ENCODE measurements around the gene CDK5.

The CDK5 gene

DNA sequence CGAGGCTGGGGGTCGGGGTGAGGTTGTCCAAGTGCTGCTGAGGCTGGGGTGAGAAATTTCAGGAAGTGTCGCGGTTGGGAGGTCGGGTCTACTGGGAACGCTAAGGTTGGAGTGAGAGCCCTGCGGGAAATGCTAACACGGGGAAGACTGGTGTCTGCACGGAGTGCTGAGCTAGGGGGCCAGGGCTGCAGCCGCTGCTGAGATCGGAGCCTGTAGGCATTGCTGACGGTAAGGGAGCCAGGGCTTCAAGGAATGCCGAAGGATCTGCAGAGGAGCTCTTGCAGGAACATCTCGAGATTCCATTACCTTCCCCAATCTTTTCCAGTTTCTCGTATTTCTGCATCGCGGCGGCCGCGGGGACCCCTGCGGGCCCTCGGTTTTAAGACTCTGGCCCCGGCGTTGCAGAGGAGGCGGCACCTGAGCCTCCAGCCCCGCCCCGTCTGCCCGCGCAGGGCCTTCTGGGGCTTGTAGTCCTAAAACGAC lies at the start of gene CDK5:
CDK5 (minus strand) TSS at position 392 of the 483 bp plus-strand sequence; CDS start at position 343, 49 bp downstream.
- DNase-seq (ENCODE audit: low spot score) = no peak

DNA sequence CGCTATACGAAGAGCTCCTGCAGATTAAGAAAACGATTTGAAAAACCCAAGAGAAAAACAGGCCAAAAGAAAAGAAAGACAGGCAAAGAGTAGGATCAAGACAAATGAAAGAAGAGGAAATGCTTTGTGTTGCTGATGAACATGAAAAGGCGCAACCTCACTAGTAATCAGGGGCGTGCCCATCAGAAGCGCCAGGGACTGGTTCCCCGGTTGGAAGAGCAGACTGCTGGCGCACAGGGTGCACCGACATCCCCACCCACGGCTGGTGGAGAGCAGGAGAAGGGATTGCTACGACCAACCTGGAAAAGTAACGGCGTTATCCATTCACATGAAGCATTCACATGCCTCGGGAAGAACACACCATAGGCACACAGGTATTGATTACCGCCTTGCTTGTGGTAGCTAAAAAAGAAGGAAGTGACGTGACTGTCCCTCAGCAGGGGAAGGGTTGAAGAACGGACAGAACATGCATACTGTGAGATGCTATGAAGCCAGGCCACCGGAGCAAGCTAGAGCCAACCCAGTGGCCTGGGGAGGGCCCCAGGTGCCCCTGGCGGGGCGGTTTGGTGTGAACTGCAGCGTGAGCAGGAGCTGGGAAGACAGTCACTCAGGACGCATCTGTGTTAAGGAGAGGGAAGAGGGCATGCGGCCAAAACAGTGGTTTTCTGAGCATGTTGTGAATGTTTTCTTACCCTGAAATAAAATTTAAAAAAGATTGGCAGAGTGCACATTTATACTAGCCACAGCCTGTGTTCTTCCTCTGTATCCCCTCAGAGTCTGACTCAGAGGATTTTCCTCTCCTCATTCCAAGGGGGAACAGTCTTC lies 46.9 kb upstream of the CDK5 start:
- DNase-seq (ENCODE audit: low spot score) = no peak

DNA sequence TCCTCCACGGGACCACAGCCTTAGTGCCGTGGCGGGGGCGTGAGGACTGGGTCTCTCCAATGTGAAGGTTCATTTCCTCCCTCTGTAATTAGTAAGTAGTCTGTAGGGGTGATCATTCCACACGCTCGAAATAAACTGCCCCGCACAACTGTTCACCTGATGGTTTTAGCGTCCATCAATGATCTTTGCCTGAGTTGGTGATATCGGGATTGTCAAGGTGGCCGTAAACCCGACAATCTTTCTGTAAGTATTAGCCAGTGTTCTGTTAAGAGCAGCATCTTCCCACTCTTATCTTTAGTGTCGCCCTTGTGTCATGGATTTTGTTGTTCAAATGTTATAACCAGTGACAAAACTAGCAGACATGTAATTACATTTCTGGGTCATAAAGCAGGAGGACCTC lies 46.3 kb upstream of the CDK5 start:
- no peak for DNase-seq (ENCODE audit: low spot score)

DNA sequence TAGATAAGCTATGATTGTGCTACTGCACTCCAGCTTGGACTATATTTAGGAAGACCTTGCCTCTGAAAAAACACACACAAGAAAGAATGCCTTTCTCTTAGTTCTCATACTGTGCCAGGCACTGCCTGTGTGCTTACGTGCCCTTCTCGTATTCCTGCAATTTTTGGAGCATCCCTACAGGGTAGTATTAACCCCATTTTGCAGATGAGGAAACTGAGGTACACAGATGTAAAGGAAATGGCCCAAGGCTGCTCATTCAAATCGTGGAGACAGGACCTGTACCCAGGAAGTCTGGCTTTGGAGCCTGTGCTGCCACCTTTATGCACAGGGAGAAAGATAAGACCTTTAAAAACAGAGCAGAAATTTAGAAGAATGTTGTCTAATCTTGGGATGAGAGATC lies 45.3 kb upstream of the CDK5 start:
- no peak for DNase-seq (ENCODE audit: low spot score)

DNA sequence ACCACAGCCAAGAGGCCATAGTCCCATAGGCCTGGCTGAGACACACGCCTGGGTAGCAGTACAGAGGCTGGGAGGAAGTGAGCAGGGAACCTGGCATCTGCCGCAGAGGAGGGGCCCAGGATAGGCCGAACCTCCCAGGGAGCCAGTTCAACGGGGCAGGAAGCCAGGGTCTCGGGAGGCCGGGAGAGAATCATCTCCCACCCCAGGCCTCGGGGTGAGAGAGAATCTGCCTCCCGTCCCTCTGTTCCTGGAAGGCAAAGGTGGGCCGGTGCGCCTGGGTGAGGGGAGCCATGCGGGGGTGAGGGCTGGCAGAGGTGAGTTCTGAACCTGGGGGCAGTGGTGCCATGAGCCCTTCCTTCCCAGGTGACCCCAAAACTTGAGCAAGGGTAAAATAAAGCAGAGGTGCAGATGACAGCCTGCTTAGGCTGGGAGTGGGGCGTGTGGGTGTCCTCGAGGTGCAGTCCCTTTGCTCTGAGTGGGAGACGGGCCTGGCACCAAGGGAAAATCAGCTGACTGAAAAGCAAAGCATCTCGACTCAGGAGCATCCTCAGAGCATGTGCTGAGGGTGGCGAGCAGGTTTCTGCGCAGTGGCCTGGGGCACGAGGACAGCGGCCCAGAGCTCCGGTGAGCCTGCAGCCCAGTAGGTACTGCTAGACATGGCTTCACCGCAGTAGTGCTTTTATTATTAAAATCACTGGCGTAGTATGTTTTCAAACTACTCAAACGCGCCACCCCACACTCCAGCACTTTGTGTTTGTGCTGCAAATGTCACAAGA lies 44.1 kb upstream of the CDK5 start:
- DNase-seq (ENCODE audit: low spot score) = no peak

DNA sequence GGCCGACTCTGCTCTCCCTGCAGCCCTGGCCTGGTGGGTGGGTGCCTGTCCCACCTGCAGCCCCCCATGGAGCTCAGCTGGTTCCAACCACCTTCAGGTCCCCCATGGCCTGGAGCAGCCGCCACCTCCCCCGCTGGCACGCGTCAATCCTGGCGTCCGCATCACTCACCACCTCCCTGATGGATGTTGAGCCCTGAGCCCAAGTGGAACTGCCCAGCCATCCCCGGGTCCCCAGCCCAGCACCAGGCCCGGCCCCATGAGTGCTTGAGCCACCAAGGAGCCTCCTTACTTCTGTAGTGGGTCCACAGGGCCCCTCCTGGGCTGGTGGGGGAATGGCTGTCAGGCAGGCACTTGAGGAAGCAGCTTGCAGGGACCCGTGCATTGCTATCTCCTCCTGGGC lies 43.2 kb upstream of the CDK5 start:
- no peak for DNase-seq (ENCODE audit: low spot score)

DNA sequence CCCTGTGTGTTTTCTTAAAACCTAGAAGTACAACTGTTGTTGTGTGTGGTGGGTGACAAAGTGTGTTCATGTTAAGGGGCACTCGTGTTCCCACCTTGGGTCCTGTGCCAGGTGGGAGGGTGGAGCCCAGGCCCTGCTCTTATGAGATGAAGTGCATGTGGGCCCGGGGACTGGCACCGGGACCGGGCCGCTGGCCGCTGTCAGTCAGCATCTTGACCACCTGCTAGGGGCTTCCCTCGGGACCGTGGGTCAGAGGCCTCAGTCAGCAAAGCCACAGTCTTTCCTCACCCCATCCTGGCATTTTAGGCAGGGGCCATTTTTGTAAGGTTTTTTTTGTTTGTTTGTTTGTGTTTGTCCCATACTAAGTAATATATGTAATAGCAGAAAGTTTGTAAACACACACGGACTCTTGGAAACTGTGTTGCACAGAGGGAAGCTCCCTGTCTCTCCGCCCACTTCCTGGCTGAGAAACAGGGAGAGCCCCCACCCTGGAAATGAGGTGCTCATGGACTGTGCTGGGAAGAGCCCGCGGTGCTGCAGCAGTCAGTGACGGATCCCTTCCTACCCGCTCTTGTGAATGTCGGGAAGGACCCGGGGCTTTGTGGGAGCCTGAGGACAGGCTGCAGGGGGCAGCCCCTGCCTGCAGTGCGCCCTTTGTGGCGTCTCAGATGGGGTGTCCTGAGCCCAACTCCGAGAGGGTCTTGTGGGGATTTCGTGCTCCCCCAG lies 42.0 kb upstream of the CDK5 start:
- no peak for DNase-seq (ENCODE audit: low spot score)

DNA sequence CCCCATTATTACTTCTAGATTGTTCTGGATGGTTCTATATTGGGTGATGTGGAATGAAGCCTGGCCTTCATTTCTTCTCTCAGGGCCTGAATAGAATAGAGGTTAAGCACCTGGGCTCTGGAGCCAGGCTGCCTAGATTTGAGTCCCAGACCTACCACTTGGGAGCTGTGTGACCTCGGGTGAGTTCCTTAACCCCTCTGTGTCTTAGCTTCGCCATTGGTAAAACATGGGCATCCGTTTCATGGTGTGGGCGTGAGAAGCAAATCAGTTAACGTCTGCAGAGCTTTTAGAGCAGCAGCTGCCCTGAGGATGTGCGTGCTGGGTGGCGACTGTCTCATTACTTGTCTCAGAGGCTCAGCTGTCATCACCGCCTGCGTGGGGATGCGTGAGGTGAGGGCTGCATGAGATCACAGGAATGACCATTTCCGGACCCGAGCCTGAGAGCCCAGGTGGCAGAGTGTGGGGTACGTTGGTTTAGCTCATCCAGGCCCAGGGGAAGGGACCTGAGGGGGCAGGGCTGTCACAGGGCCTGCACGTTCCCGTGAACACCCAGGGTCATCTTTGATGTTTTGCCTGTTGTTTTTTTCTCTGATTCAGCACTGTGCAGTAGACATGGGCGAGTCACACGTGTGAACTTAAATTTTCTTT lies 38.3 kb upstream of the CDK5 start:
- no peak for DNase-seq (ENCODE audit: low spot score)

DNA sequence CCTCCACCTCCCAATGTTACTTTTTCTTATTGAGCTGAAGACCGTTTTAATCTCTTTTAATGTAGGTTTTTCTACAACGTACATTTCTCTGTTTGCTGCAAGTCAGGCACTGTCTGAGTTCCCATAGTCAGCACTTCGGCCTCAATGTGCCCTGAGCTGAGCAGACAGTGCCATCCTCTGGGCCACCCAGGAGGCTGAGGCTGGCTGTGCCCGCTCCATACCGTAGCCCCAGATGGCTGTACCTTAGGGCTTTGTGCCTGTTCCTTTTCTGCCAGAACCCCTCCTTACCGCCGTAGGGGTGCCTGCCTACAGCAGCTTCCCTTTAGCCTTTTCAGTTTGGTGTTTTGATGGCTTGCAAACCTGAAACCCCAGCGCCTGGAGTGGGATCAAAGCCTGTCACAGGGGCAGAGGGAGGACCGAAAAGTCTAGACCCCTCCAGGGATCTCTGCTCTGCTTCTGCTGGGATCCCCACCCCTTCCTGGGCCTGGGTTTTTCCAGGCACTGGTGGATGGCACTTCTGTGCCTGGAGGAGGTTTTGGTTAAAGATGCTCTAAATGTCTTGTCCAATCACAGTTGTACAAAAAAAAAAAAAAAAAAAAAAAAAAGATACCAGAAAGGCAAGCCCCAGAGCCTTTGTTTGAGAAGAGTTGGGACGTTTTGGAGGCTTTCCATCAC lies 37.6 kb upstream of the CDK5 start:
- no peak for DNase-seq (ENCODE audit: low spot score)

DNA sequence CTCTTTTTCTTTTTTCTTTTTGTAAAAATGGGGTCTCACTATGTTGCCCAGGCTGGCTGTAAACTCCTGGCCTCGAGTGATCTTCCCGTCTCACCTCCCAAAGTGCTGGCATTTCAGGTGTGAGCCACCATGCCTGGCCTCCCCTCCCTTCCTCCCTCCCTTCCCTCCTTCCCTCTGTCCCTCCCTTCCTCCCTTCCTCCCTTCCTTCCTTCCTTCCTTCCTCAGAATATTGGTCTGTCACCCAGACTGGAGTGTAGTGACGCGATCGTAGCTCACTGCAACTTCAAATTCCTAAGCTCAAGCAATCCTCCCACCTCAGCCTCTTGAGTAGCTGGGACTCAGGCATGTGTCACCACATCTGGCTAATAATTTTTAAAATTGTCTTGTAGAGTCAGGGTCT lies 37.0 kb upstream of the CDK5 start:
- DNase-seq (ENCODE audit: low spot score) = no peak

DNA sequence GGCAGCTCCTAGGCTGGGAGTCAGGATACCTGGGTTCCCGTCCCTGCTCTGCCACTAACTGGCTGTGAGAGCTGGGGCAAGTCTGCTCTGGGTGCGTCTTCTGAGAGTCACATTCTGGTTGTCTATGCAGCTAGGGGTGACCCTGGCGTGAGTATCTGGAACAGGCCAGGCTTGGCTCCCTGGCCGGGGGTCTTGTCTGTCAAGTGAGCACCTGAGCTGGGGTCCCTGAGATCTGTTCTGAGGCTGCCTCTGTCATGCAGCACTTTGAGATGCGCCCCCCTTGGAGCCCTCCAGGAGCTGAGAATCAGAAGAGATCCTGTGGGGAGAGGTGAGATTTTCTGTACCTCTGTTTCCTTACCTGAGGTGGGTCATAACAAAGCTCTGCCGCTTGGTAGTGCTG lies 36.1 kb upstream of the CDK5 start:
- DNase-seq (ENCODE audit: low spot score) = no peak

DNA sequence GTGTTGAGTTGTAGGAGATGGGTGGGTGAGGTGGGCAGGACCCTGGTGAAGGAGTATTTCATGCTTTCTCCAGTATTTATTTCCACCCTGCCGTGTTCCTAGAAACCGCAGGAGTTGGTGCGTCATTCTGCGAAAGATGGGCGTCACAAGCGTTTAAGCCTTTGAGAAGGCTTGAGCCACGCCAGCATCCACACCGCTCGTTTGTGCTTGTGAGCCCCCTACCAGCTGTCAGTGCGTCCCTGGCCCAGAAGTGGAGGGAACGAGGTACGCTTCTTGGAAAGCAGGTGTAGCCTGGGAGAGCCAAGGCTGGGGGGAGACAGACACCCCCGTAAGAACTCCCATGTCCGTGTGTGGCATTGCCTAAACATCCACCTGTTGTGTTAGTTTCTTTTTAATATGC lies 34.3 kb upstream of the CDK5 start:
- no peak for DNase-seq (ENCODE audit: low spot score)

DNA sequence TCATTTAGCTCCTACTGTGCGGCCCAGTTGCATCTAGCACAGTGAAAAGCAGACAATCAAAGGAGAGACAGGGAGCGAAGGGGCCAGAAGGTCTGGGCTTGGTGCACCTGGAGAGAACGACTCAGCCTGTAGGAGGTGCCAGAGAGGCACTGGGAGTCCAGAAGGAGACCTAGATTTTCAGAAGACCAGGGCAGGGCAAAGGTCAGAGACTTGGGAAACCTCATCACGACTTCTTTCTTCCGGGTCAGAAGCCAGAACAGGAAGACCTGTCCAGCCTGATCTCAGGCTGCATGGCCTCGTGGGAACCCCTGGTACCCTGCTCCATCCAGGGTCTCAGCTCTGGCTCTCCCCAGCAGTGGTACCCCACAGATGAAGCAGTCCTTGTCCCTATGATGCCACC lies 33.7 kb upstream of the CDK5 start:
- peak; percentile 31 for DNase-seq (ENCODE audit: low spot score)

DNA sequence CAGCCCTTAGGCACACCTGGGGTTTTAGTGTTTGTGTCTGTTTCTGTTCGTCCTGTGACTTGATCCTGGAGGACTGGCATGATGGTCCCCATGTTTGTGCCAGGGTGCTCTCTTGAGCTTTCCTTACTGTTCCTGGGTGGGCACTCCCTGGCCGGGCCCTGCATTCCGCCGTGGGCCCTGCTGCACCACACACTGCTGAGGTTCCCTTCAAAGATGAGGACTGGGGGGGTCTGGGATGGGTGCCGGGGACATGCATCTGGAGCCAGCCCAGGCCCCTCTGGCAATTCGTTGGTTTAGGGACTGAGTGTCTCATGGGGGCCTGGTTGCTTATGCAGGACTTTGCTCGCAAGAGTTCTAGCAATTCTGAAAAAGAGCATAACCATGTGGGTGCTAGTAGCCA lies 33.3 kb upstream of the CDK5 start:
- no peak for DNase-seq (ENCODE audit: low spot score)

DNA sequence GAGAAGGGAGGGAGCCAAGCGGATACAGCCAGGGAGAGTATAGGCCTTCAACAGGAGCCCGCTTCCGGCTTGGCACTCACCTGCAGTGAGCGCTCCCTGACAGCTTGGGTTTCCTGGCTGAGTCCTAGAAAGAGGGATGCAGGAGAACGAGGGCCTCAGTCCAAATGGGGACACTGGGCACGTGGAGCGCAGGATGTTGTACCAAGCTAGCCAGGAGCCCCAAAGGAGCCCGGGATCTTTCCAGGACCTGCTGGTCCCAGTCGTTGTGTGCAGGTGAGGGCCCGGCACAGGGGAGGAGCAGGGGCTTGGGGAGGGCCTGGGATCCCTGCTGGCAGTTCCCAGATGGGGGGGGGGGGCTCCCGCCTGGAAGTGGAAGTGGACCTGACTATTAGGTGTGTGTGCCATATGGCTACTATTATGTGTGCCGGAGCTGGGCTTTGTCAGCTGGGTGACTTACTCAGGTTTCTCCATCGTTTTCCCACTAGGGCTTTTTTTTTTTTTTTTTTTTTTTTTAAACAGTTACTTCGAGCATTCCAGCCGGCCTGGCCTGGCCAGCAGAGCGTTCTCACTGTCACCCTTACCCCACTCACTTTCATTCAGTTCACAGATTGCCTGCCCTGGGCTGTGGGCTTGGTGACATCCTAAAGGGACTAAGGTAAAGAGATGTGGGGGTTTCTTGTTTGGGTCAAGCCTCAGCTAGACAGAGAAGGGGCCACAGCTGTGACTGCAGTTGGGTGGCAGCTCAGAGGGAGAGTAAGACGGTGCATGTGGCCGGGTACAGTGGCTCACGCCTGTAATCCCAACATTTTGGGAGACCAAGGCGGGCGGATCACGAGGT lies 32.4 kb upstream of the CDK5 start:
- DNase-seq (ENCODE audit: low spot score) = no peak

DNA sequence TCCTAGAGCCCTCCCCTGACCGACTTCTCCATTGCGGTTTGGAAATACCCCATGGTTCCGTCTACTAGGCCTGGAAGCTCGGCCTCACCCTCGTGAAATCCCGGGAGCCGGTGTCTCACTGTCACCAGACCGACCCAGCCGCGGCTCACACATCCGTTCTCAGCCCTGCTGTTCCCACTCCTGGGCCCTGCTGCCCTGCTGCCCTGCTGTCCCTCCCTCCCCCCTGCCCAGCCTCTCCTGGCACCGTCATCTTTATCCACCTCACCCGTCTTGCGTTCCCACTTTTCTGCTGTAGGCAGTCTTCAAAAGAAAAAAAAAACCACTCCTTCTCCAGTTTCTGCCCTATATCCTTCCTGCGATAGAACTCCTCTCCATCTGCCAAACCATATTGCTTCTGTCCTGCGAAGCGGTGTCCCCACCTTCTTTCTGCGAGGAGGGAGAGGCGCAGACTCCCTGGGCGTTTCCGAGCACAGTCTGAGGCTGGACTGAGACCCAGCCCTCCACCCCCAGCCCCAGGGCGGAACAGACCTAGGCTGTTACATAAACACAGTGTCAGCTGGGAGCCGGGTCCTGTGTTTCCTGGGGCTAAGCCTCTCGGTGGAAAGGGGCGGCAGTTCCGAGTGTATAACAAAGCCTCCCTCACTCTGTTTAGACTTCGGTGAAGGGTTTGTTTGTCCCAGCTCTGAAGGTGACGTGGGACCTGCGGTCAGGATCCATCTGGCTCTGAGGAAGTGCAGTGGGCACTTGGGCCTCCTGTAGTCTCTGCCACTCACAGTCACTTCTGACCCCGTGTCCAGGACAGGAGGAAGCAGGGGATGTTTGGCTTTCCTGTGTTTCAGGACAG lies 31.4 kb upstream of the CDK5 start:
- DNase-seq (ENCODE audit: low spot score) = no peak

DNA sequence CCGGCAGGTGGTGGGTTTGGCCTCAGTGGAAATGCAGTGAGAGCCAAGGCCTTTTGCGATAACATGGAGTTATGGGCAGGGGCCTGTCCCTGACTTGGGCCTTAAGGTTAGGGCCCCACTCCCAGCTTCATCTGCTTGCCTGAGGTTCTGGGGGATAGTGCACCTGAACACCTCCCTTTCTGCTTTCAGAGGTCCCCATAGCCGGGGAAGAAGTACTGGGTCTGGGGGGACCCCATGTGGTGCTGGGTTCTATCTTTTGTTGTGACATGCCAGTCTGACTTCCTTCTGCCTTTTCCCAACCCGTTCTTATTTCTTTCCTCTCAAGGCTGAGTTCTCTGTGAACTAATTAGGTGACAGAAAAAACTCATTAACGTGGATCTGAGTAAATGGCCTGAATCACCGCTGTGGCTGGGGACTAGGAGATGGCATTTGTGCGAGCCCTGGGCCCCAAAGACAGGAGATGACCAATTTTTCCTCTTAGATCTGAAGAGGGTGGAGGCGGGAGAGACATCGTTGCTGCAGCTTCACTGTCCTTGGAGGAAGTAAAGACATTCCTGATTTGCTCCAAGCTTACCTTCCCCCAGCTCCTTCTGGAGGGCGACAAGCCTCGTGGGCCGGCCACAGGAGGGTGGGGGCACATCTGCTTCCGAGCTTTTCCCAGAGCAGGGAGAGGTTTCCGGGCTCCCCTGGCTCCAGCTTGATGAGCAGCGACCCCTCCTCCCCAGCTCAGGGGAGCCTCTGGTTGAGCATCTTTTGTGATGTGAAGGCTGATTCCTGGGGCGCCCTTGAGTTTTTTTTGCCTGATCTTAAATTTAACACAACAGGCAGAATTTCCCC lies 30.5 kb upstream of the CDK5 start:
- DNase-seq (ENCODE audit: low spot score) = no peak

DNA sequence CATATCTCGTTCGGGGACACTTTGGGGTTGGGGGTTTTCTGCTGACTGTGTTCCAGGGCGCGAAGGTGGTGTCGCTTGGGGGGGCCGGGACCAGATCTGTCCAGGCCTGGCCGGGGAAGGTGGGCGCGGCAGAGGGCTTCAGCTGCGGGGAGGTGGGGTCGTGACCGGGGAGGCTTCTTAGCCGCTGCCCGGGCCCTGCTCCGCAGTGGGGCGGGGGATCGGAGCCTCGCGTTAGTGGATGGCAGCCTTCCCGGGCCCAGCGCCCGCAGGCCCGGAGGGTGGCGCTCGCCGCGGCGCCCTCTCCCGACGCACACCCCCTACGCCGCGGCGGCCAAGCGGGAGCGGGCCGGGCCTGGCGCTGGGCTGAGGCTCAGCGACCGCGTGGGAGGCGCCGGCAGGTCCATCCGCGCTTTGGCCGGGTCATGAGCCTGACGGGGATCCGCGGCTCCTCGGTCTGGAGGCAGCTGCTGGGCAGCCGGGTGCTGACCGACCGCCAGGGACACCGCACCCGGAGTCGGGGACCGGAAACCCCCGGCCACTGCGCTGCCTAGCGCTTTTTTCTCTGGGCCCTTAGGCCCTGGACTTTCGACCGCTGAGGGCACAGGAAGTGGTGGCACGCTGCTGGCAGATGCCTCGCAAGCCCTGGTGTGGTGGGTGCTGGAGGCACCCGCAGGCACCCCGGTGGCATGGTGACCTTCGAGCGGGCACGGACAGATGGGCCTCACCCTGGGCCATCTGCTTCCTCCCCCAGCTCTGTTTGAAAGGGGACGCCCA lies 29.7 kb upstream of the CDK5 start:
- peak; percentile 24 for DNase-seq (ENCODE audit: low spot score)
